ENCODE data around the gene TAS2R10.

The TAS2R10 gene

DNA sequence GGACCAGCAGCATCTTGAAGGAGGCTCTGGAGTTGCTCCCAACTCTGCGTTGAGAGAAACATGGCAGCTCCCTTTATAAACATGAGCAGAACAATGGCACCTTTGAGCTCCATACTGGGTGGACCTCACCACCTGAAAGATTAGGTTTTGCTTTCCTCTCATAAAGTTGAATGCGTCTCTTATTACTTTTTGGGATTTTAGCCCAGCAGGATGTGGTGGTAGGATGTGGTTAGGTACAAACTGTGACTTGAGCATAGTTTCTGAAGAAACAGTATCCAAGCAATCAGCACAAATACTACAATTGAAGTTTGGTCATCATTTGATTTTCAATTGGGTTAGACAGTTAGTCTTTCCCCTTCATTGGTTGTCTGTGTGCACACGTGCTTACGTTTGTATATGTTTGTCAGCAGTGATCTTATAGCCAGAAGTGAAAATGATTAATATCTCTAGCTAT, 23.3 kb upstream of the TAS2R10 start, which contains the start of gene PRR4:
Gene PRR4 (minus strand): TSS at position 51 of the 454 bp plus-strand sequence. CDS start 38 bp downstream, at position 13.
- Histone ChIP-seq H2BK120ac (ENCODE audit: low read depth, low read length) (no peak within 1 kb of the TSS), H3K18ac (ENCODE audit: low read depth in 1 of 2, low read length in 2 of 2) (no peak within 1 kb of the TSS), H2BK5ac (ENCODE audit: low read depth, low read length, poor library complexity, severe bottlenecking) (no peak within 1 kb of the TSS), H2AFZ (ENCODE audit: low read depth, low read length) (no peak within 1 kb of the TSS), H3K23ac (ENCODE audit: low read length in 2 of 2) (no peak within 1 kb of the TSS), H4K8ac (ENCODE audit: low read length) (no peak within 1 kb of the TSS), H3K4ac (ENCODE audit: low read depth in 1 of 2, low read length in 2 of 2) (no peak within 1 kb of the TSS), H3K14ac (ENCODE audit: low read length in 2 of 2) (no peak within 1 kb of the TSS), H3K4me3 (ENCODE audit: insufficient read depth in 1 of 2, low read depth in 1 of 2, low read length in 2 of 2) (no peak within 1 kb of the TSS), H3K27ac (ENCODE audit: low read length, poor library complexity, severe bottlenecking) (no peak within 1 kb of the TSS), H3K36me3 (ENCODE audit: control insufficient read depth in 1 of 2, insufficient read depth in 2 of 2, low read depth in 1 of 2, low read length in 2 of 2) (peaks cover 6 to 15% of the 10 kb centered on the region in 2 experiments), H2AK5ac (ENCODE audit: low read length, severe bottlenecking) (no peak within 1 kb of the TSS), H3K79me1 (replicated peaks; ENCODE audit: low read length, poor library complexity, severe bottlenecking) (peaks cover 19% of the 10 kb centered on the region), H2BK15ac (ENCODE audit: low read depth, poor library complexity, severe bottlenecking) (no peak within 1 kb of the TSS), H3K4me2 (ENCODE audit: low read length, poor library complexity, severe bottlenecking) (no peak within 1 kb of the TSS), H2BK12ac (ENCODE audit: low read length in 2 of 2) (no peak within 1 kb of the TSS), H3K9ac (ENCODE audit: low read length) (no peak within 1 kb of the TSS), H3K9me3 (ENCODE audit: control insufficient read depth, low read length) (no peaks in the 10 kb centered on the region), H3K4me1 (ENCODE audit: control insufficient read depth, insufficient read depth, low read depth, low read length) (no peaks in the 10 kb centered on the region), H3K27me3 (ENCODE audit: control insufficient read depth in 1 of 2, insufficient read depth in 1 of 2, low read length in 2 of 2) (no peaks in the 10 kb centered on the region), H4K91ac (ENCODE audit: low read length) (no peak within 1 kb of the TSS)
- DNase-seq: no peak
- WGBS: 99% methylated on average over 3 of the region's 4 CpGs

DNA sequence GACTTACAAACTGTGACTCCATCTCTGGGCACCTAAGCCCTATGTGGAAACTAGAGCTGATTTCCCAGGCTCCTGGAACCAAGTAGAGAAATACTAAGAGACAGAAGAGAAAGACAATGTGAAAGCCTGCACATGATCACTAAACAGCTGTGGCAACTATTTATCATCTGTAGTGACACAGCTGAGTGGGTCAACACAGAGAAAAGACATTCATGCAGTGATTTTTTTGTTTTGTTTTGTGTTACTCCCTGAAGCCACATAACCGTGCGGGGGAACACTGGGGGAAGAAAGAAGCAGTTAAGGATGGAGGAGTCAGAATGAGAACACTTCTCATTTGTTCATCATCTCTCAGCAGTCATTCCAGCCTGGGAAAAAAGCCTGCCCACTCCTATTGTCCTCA, 21.6 kb upstream of the TAS2R10 start:
- Histone ChIP-seq H2BK15ac (ENCODE audit: low read depth, poor library complexity, severe bottlenecking) (no peak overlapping the region), H2AK5ac (ENCODE audit: low read length, severe bottlenecking) (no peak overlapping the region), H4K8ac (ENCODE audit: low read length) (no peak overlapping the region), H2AFZ (ENCODE audit: low read depth, low read length) (no peak overlapping the region), H3K4me1 (ENCODE audit: control insufficient read depth, insufficient read depth, low read depth, low read length) (no peaks in the 10 kb centered on the region), H3K4me2 (ENCODE audit: low read length, poor library complexity, severe bottlenecking) (no peak overlapping the region), H3K9me3 (ENCODE audit: control insufficient read depth, low read length) (no peaks in the 10 kb centered on the region), H3K18ac (ENCODE audit: low read depth in 1 of 2, low read length in 2 of 2) (no peak overlapping the region), H4K91ac (ENCODE audit: low read length) (no peak overlapping the region), H3K36me3 (ENCODE audit: control insufficient read depth in 1 of 2, insufficient read depth in 2 of 2, low read depth in 1 of 2, low read length in 2 of 2) (peaks cover 9 to 18% of the 10 kb centered on the region in 2 experiments), H3K27me3 (ENCODE audit: control insufficient read depth in 1 of 2, insufficient read depth in 1 of 2, low read length in 2 of 2) (no peaks in the 10 kb centered on the region), H3K79me1 (replicated peaks; ENCODE audit: low read length, poor library complexity, severe bottlenecking) (peaks cover 4% of the 10 kb centered on the region), H2BK12ac (ENCODE audit: low read length in 2 of 2) (no peak overlapping the region), H3K23ac (ENCODE audit: low read length in 2 of 2) (no peak overlapping the region), H2BK120ac (ENCODE audit: low read depth, low read length) (no peak overlapping the region), H3K9ac (ENCODE audit: low read length) (no peak overlapping the region), H3K4me3 (ENCODE audit: insufficient read depth in 1 of 2, low read depth in 1 of 2, low read length in 2 of 2) (no peak overlapping the region), H3K27ac (ENCODE audit: low read length, poor library complexity, severe bottlenecking) (no peak overlapping the region), H2BK5ac (ENCODE audit: low read depth, low read length, poor library complexity, severe bottlenecking) (no peak overlapping the region), H3K14ac (ENCODE audit: low read length in 2 of 2) (no peak overlapping the region), H3K4ac (ENCODE audit: low read depth in 1 of 2, low read length in 2 of 2) (no peak overlapping the region)
- DNase-seq: no peak
- 29% methylated on average over 2 of the region's 2 CpGs for WGBS

DNA sequence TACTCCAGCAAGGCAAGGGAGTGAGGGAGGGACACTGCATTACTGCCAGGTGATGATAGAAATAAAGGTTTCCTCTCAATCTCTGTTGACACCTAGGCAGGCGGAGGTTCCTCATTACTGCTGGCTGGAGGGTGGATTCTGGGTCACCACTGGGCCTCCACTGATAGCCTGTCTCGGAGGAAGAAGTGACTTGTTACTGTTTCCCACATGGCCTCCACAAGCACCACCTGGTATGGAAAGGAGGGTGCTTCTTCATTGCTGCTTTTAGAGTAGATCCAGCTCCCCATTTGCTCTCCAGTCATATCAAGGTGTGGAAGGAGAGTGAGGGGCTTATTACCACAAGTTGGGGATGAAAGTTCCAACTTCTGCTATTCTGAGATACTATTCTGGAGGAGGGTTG, 16.7 kb upstream of the TAS2R10 start:
- Histone ChIP-seq H3K79me1 (replicated peaks; ENCODE audit: low read length, poor library complexity, severe bottlenecking) (peaks cover 1% of the 10 kb centered on the region), H2BK12ac (ENCODE audit: low read length in 2 of 2) (no peak overlapping the region), H3K18ac (ENCODE audit: low read depth in 1 of 2, low read length in 2 of 2) (no peak overlapping the region), H3K36me3 (ENCODE audit: control insufficient read depth in 1 of 2, insufficient read depth in 2 of 2, low read depth in 1 of 2, low read length in 2 of 2) (peaks cover 7 to 13% of the 10 kb centered on the region in 2 experiments), H3K4me1 (ENCODE audit: control insufficient read depth, insufficient read depth, low read depth, low read length) (no peaks in the 10 kb centered on the region), H3K4ac (ENCODE audit: low read depth in 1 of 2, low read length in 2 of 2) (no peak overlapping the region), H3K9ac (ENCODE audit: low read length) (no peak overlapping the region), H2BK120ac (ENCODE audit: low read depth, low read length) (no peak overlapping the region), H3K9me3 (ENCODE audit: control insufficient read depth, low read length) (no peaks in the 10 kb centered on the region), H3K27ac (ENCODE audit: low read length, poor library complexity, severe bottlenecking) (no peak overlapping the region), H3K23ac (ENCODE audit: low read length in 2 of 2) (no peak overlapping the region), H3K4me3 (ENCODE audit: insufficient read depth in 1 of 2, low read depth in 1 of 2, low read length in 2 of 2) (no peak overlapping the region), H4K8ac (ENCODE audit: low read length) (no peak overlapping the region), H2BK5ac (ENCODE audit: low read depth, low read length, poor library complexity, severe bottlenecking) (no peak overlapping the region), H3K14ac (ENCODE audit: low read length in 2 of 2) (no peak overlapping the region), H3K4me2 (ENCODE audit: low read length, poor library complexity, severe bottlenecking) (no peak overlapping the region), H2BK15ac (ENCODE audit: low read depth, poor library complexity, severe bottlenecking) (no peak overlapping the region), H3K27me3 (ENCODE audit: control insufficient read depth in 1 of 2, insufficient read depth in 1 of 2, low read length in 2 of 2) (no peaks in the 10 kb centered on the region), H2AFZ (ENCODE audit: low read depth, low read length) (no peak overlapping the region), H2AK5ac (ENCODE audit: low read length, severe bottlenecking) (no peak overlapping the region), H4K91ac (ENCODE audit: low read length) (no peak overlapping the region)
- DNase-seq: no peak
- WGBS: 100% methylated on average over 2 of the region's 2 CpGs

DNA sequence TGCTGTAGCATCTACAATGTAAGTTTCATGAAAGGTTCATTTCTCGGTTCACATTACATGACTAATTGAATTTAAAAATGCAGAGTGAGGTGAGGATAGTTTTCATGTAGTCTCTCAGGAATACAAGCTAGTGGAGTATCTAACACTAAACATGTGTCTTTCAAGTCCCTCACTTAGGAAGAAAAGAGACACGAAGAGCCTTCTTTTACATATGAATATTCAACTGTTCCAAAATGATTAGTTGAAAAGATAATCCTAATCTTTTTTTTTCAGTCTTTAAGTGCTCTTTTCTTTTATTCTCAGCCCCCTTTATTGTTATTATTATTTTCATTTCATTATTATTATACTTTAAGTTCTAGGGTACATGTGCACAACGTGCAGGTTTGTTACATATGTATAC, 12.3 kb upstream of the TAS2R10 start:
- 100% methylated on average over 1 of the region's 3 CpGs for WGBS
- Histone ChIP-seq H3K27me3 (ENCODE audit: control insufficient read depth in 1 of 2, insufficient read depth in 1 of 2, low read length in 2 of 2) (no peaks in the 10 kb centered on the region), H2BK15ac (ENCODE audit: low read depth, poor library complexity, severe bottlenecking) (no peak overlapping the region), H2BK12ac (ENCODE audit: low read length in 2 of 2) (no peak overlapping the region), H3K27ac (ENCODE audit: low read length, poor library complexity, severe bottlenecking) (no peak overlapping the region), H2BK120ac (ENCODE audit: low read depth, low read length) (no peak overlapping the region), H3K4ac (ENCODE audit: low read depth in 1 of 2, low read length in 2 of 2) (no peak overlapping the region), H3K9me3 (ENCODE audit: control insufficient read depth, low read length) (no peaks in the 10 kb centered on the region), H4K91ac (ENCODE audit: low read length) (no peak overlapping the region), H2AK5ac (ENCODE audit: low read length, severe bottlenecking) (no peak overlapping the region), H4K8ac (ENCODE audit: low read length) (no peak overlapping the region), H2BK5ac (ENCODE audit: low read depth, low read length, poor library complexity, severe bottlenecking) (no peak overlapping the region), H3K14ac (ENCODE audit: low read length in 2 of 2) (no peak overlapping the region), H3K36me3 (ENCODE audit: control insufficient read depth in 1 of 2, insufficient read depth in 2 of 2, low read depth in 1 of 2, low read length in 2 of 2) (peaks cover 3 to 4% of the 10 kb centered on the region in 2 experiments), H3K18ac (ENCODE audit: low read depth in 1 of 2, low read length in 2 of 2) (no peak overlapping the region), H3K4me3 (ENCODE audit: insufficient read depth in 1 of 2, low read depth in 1 of 2, low read length in 2 of 2) (no peak overlapping the region), H3K4me1 (ENCODE audit: control insufficient read depth, insufficient read depth, low read depth, low read length) (no peaks in the 10 kb centered on the region), H3K23ac (ENCODE audit: low read length in 2 of 2) (no peak overlapping the region), H3K4me2 (ENCODE audit: low read length, poor library complexity, severe bottlenecking) (no peak overlapping the region), H3K79me1 (replicated peaks; ENCODE audit: low read length, poor library complexity, severe bottlenecking) (no peaks in the 10 kb centered on the region), H3K9ac (ENCODE audit: low read length) (no peak overlapping the region), H2AFZ (ENCODE audit: low read depth, low read length) (no peak overlapping the region)
- DNase-seq: no peak

All from mesenchymal stem cell (in vitro differentiated cells and primary cell).